Osteoblast (primary cell): ENCODE data around the gene NR2F1-AS1. TPM values are rescaled to one million over a fixed set of nuclear protein-coding genes. Genes with fewer than 3 reads are reported as not detected.

Source experiments
- DNase-seq: peaks from one replicate; pipeline ENCODE4 v3.0.0; 2011; ENCODE audit warnings: low spot score, mixed read lengths; ENCODE audit not compliant: insufficient read length; ENCODE audit errors: missing footprints
- H2AFZ ChIP-seq: 2 replicates; pipeline ENCODE4 v1.6.0; 2011; ENCODE audit warnings: mild to moderate bottlenecking, low read length
- H3K27ac ChIP-seq: 2 replicates; pipeline ENCODE4 v1.5.1; 2011; ENCODE audit warnings: mild to moderate bottlenecking, low read depth, low read length, moderate library complexity
- H3K27me3 ChIP-seq: 2 replicates; pipeline ENCODE4 v1.6.0; 2012; ENCODE audit warnings: mild to moderate bottlenecking, control low read depth, inconsistent platforms, low read length, moderate library complexity; ENCODE audit not compliant: insufficient read depth
- H3K36me3 ChIP-seq: 2 replicates; pipeline ENCODE4 v1.5.1; 2011; ENCODE audit warnings: mild to moderate bottlenecking, low read length, control low read depth, moderate library complexity; ENCODE audit not compliant: insufficient read depth
- H3K4me1 ChIP-seq: 2 replicates; pipeline ENCODE4 v1.5.1; 2011; ENCODE audit warnings: mild to moderate bottlenecking, low read length, control low read depth, moderate library complexity; ENCODE audit not compliant: insufficient read depth
- H3K4me2 ChIP-seq: 2 replicates; pipeline ENCODE4 v1.6.0; 2011; ENCODE audit warnings: mild to moderate bottlenecking, low read length; ENCODE audit not compliant: insufficient read depth
- H3K4me3 ChIP-seq: fragments of 200-600 bp; sonication (generic); 3 replicates; pipeline ENCODE4 v1.5.1; 2012; ENCODE audit warnings: mild to moderate bottlenecking, low read length, inconsistent platforms; ENCODE audit not compliant: insufficient read depth
- H3K79me2 ChIP-seq: 2 replicates; pipeline ENCODE4 v1.6.0; 2012; ENCODE audit warnings: mild to moderate bottlenecking, low read length, control low read depth, inconsistent platforms; ENCODE audit not compliant: insufficient read depth
- H3K9me3 ChIP-seq: 2 replicates; pipeline ENCODE4 v1.5.1; 2011; ENCODE audit warnings: low read depth, low read length, control low read depth
- H4K20me1 ChIP-seq: 2 replicates; pipeline ENCODE4 v1.6.0; 2012; ENCODE audit warnings: mild to moderate bottlenecking, low read length, control low read depth; ENCODE audit not compliant: insufficient read depth
- CTCF ChIP-seq: IDR thresholded peaks from 2 replicates; pipeline ENCODE4 v1.5.1; 2011; ENCODE audit warnings: mild to moderate bottlenecking, low read depth, low read length, moderate library complexity; ENCODE audit errors: extremely low read depth
- total RNA-seq: library from RNA; depleted of rRNA; stranded (reverse); fragments of >200 nt; gene quantifications from 2 replicates; pipeline ENCODE4 v1.2.3, GENCODE V29; 2012

NR2F1-AS1 gene
- total RNA-seq, 1 donor = 15.9 TPM

GRCh38 chr5:93611976-93612854 lies 31.2 kb upstream of the NR2F1-AS1 start:
- no peak for DNase-seq
- peak overlapping the region; percentile 36 for H3K4me3 ChIP-seq

GRCh38 chr5:93611273-93611975 lies 30.4 kb upstream of the NR2F1-AS1 start:
- no peaks in the 10 kb centered on the region for H3K36me3 ChIP-seq
- no peak overlapping the region for H3K4me2 ChIP-seq
- no peak overlapping the region for H3K27ac ChIP-seq
- no peak for TF ChIP-seq CTCF
- H3K4me3 ChIP-seq = no peak overlapping the region
- H2AFZ ChIP-seq = no peak overlapping the region
- peaks cover 15% of the 10 kb centered on the region for H3K4me1 ChIP-seq
- peaks cover 67% of the 10 kb centered on the region for H3K27me3 ChIP-seq
- DNase-seq = no peak
- no peaks in the 10 kb centered on the region for H3K9me3 ChIP-seq
- peaks cover 2% of the 10 kb centered on the region for H4K20me1 ChIP-seq
- H3K79me2 ChIP-seq = no peaks in the 10 kb centered on the region

More at GRCh38 chr5:93611976-93612854, 31.2 kb upstream of the NR2F1-AS1 start:
- H3K4me2 ChIP-seq = peak overlapping the region; percentile 33
- peaks cover 66% of the 10 kb centered on the region for H3K27me3 ChIP-seq
- no peaks in the 10 kb centered on the region for H3K36me3 ChIP-seq
- H3K79me2 ChIP-seq = no peaks in the 10 kb centered on the region
- no peak overlapping the region for H2AFZ ChIP-seq
- peaks cover 11% of the 10 kb centered on the region for H3K4me1 ChIP-seq
- H3K27ac ChIP-seq = no peak overlapping the region
- H4K20me1 ChIP-seq = peaks cover 2% of the 10 kb centered on the region
- TF ChIP-seq CTCF = no peak
- H3K9me3 ChIP-seq = no peaks in the 10 kb centered on the region

- no peak for TF ChIP-seq CTCF
- H3K36me3 ChIP-seq = no peaks in the 10 kb centered on the region
- no peaks in the 10 kb centered on the region for H3K79me2 ChIP-seq
- no peak for DNase-seq
- H3K4me1 ChIP-seq = peaks cover 15% of the 10 kb centered on the region
- no peak overlapping the region for H3K4me3 ChIP-seq
- no peaks in the 10 kb centered on the region for H3K9me3 ChIP-seq
- no peak overlapping the region for H3K27ac ChIP-seq
- no peak overlapping the region for H3K4me2 ChIP-seq
- H4K20me1 ChIP-seq = peaks cover 2% of the 10 kb centered on the region
- peaks cover 74% of the 10 kb centered on the region for H3K27me3 ChIP-seq
- H2AFZ ChIP-seq = no peak overlapping the region
These were observed 29.7 kb upstream of the NR2F1-AS1 start for GRCh38 chr5:93610581-93611272.
